Ectodermal cell (in vitro differentiated cells): ENCODE measurements around the gene PTH1R.
"Not testable (repeated sequence)": the region's sequence is repeated elsewhere in the genome, so short reads cannot be mapped to it uniquely, and the experiment has no call there.

Experiments
- H3K27ac ChIP-seq: 2 replicates; pipeline ENCODE4 v1.7.0; 2013; ENCODE audit warnings: mild to moderate bottlenecking, low read depth, low read length; ENCODE audit not compliant: insufficient read depth, poor library complexity, severe bottlenecking
- H3K27me3 ChIP-seq: 2 replicates; pipeline ENCODE4 v1.7.0; 2013; ENCODE audit warnings: mild to moderate bottlenecking, low read length; ENCODE audit not compliant: insufficient read depth, control insufficient read depth, poor library complexity, severe bottlenecking
- H3K36me3 ChIP-seq: one replicate; pipeline ENCODE4 v1.7.0; 2013; ENCODE audit warnings: low read length; ENCODE audit not compliant: control insufficient read depth, insufficient read depth
- H3K4me1 ChIP-seq: one replicate; pipeline ENCODE4 v1.7.0; 2013; ENCODE audit warnings: low read length; ENCODE audit not compliant: control insufficient read depth, insufficient read depth
- H3K4me3 ChIP-seq: 2 replicates; pipeline ENCODE4 v1.7.0; 2013; ENCODE audit warnings: low read depth, low read length, control low read depth; ENCODE audit not compliant: insufficient read depth
- H3K9me3 ChIP-seq: 2 replicates; pipeline ENCODE4 v1.7.0; 2013; ENCODE audit warnings: mild to moderate bottlenecking, low read length, moderate library complexity; ENCODE audit not compliant: control insufficient read depth
- WGBS, 2 experiments: methylation state at CpG; one replicate each; pipeline ENCODE4 v1.1.7; 2013; ENCODE audit warnings: missing lambda C conversion rate in 2 of 2; 5-methylcytosine and 5-hydroxymethylcytosine counted together

Gene PTH1R

DNA sequence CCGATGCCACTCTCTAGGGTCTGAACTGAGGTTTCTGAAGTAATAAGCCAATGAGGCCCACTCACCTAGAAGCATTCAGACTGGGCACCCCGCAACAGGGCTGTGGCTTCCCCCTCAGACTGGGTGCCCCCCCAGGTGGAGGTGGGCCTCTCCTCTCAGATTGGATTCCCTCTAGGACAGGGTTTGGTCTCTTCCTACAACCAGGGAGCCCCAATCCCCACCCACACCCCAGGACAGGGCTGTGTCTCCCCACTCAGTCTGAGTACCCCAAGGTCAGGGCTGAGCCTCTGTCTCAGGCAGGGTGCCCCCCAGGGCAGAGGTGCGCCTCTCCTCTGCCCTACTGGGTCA lies 27.7 kb downstream of the PTH1R start:
- Histone ChIP-seq H3K27ac (no peak overlapping the region), H3K27me3 (no peaks in the 10 kb centered on the region), H3K36me3 (no peaks in the 10 kb centered on the region), H3K4me3 (no peak overlapping the region), H3K4me1 (no peaks in the 10 kb centered on the region), H3K9me3 (no peaks in the 10 kb centered on the region)
- 91 to 93% methylated on average over 3 of the region's 3 CpGs for WGBS, 2 experiments

DNA sequence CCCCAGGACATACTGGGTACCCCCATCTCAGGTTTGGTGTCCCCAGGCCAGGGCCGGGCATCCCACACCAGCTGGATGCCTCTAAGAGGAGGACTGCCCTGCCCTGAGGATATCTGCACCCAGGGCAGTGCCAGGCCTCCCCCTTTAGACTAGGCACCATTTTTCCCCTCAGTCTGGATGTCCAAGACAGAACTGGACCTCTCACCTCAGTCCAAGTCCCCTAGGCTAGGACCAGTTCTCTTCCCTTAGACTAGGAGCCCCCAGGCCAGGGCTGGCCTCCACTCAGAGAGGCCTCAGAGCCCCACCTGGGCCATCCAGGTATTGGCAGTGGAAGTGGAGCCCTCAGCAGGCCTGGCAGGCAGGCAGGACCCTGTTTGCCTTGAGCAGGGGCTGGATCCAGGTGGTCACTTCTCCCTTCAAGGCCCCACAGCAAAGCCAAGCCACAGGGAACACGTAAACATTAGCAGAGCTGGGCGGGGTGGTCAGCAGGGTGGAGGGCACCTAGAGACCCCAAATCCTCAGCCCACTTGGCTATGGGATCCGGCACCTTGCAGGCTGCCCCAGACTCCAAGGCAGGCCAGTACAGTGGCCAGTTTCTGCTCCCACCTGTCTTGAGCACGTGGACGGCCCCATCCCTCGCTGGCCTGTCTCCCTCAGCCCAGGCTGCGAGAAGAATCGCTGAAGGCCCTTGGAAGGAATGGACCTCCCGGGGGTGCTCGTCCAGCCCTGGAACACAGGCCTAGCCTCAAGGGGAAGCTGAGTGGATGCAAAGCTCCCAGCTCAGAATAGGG lies 28.3 kb downstream of the PTH1R start:
- Histone ChIP-seq H3K4me1 (no peaks in the 10 kb centered on the region), H3K27me3 (no peaks in the 10 kb centered on the region), H3K36me3 (no peaks in the 10 kb centered on the region), H3K4me3 (no peak overlapping the region), H3K9me3 (no peaks in the 10 kb centered on the region), H3K27ac (no peak overlapping the region)
- 87 to 88% methylated on average over 11 of the region's 11 CpGs for WGBS, 2 experiments

DNA sequence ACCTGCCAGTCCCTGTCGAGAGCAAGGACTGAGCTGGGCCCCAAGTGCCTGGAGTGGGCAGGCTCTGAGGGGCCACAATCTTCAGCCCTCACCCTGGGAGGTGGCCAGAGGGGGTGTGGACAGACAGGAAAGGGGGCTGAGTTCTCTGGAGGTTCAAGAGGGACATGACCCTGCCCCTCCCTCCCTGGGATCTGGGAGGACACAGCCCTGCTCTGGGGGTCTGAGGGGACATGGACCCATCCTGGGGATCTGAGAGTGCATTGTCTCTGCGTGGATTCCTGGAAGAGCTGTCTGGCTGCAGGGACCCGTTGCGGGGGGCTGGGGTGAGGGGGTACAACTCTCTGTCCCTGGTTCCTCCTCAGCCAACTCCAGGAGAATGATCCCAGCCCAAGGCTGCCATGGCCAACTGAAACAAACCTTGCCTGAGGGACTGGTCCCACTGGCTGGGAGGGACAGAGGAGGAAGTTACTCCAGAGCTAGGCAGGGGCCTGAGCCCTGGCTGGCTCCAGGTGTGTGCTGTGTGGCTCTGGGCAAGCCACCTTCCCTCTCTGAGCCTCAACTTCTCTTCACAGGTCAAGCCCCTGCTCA lies 29.0 kb downstream of the PTH1R start:
- Histone ChIP-seq H3K27ac (no peak overlapping the region), H3K36me3 (no peaks in the 10 kb centered on the region), H3K9me3 (no peaks in the 10 kb centered on the region), H3K4me3 (no peak overlapping the region), H3K27me3 (no peaks in the 10 kb centered on the region), H3K4me1 (no peaks in the 10 kb centered on the region)
- 81 to 93% methylated on average over 4 of the region's 4 CpGs for WGBS, 2 experiments

DNA sequence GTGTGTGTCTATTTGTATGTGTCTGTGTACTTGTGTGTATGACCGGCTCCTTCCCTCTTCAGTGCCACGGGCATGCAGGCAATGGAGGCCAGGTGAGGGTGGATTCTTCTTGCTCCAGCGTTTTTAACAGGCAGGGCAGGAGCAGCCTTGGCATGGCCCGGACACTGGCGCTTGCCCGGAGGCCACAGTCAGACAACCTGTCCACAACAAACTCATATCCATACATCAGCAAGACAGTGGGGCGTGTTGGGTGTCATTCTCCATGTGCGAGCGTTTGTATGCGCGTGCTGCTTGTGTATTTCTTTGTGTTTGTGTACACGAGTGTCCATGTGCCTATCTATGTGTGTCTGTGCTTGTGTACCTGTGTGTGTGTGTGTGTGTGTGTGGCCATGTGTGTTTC lies 29.8 kb downstream of the PTH1R start:
- Histone ChIP-seq H3K9me3 (no peaks in the 10 kb centered on the region), H3K4me3 (no peak overlapping the region), H3K27ac (no peak overlapping the region), H3K36me3 (no peaks in the 10 kb centered on the region), H3K27me3 (no peaks in the 10 kb centered on the region), H3K4me1 (no peaks in the 10 kb centered on the region)
- WGBS, 2 experiments: 86 to 92% methylated on average over 12 of the region's 12 CpGs

DNA sequence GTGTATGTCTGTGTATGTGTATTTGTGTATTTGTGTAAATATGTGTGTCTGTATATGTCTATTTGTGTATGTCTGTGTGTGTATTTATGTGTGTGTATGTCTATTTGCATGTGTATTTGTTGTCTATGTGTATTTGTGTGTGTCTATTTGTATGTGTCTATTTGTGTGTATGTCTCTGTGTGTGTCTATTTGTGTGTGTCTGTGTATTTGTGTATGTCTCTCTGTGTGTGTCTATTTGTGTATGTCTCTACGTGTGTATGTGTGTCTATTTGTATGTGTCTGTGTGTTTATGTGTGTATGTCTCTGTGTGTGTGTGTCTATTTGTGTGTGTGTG lies 30.4 kb downstream of the PTH1R start:
- H3K27ac ChIP-seq: no peak overlapping the region
- H3K9me3 ChIP-seq: no peaks in the 10 kb centered on the region
- no peaks in the 10 kb centered on the region for H3K36me3 ChIP-seq
- no peaks in the 10 kb centered on the region for H3K27me3 ChIP-seq
- no peak overlapping the region for H3K4me3 ChIP-seq
- WGBS, 2 experiments: 59 to 86% methylated on average over 1 of the region's 1 CpG
- no peaks in the 10 kb centered on the region for H3K4me1 ChIP-seq

DNA sequence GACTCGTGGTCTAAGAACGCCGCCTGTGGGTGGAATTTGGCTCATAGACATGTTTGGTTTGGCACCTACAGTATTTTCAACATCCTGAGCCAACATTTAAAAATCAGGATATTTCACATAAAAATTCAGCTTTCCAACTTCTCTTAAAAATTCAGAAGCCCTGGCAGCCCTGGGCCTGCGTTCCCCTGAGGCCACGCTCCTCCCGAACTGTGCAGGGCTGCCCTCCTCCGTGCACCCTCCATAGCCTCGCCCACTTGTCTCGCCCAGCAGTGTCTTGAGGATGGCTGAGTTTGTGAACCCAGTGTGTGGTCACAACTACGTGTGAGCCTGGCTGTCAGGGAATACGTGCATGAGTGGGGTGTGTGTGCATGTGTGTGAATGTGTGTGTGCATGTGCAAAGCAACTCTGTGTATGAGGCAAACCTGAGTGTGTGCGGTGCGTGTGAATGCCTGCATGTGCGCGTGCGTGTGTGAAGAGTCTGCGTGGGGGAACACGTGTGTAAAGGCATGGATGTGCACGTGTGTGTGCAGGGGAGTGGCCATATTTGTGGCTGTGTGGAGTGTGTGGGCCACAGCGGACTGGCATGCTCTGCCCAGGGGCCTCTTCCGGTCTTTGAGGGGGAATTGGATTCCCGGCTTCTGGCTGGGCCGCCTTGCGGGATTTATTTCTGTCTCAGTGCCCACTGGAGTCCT lies 30.9 kb downstream of the PTH1R start:
- WGBS, 2 experiments: 92 to 93% methylated on average over 24 of the region's 24 CpGs
- H3K36me3 ChIP-seq: no peaks in the 10 kb centered on the region
- no peaks in the 10 kb centered on the region for H3K4me1 ChIP-seq
- no peak overlapping the region for H3K27ac ChIP-seq
- H3K9me3 ChIP-seq: no peaks in the 10 kb centered on the region
- H3K27me3 ChIP-seq: no peaks in the 10 kb centered on the region
- no peak overlapping the region for H3K4me3 ChIP-seq

DNA sequence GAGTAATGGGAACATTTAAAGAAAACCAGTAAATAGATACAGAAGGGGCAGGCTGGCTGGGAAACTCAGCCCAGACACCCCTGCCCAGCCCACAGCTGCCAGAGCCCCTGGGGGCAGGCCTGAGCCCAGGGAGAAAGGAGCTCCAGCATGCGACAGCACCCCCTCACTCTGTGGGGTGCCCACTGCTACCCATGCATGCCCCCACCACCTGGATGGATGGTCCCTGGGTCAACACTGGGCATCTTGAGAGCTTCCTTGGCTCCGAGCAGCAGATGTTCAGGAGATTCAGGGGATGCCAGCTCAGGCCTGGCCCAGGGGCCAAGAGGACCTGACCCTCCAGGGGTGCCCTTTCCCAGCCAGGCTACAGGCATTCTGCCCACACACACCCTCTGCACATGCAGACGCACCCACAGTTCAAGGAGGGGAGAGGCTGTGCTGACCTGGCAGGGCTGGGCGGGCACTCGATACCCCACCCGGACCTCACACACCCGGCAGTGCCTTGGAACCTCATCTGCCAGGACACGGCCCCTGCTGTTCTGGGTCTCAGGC lies 31.5 kb downstream of the PTH1R start:
- Histone ChIP-seq H3K27me3 (no peaks in the 10 kb centered on the region), H3K9me3 (no peaks in the 10 kb centered on the region), H3K4me3 (no peak overlapping the region), H3K36me3 (no peaks in the 10 kb centered on the region), H3K4me1 (no peaks in the 10 kb centered on the region), H3K27ac (no peak overlapping the region)
- WGBS, 2 experiments: 85 to 88% methylated on average over 8 of the region's 8 CpGs

DNA sequence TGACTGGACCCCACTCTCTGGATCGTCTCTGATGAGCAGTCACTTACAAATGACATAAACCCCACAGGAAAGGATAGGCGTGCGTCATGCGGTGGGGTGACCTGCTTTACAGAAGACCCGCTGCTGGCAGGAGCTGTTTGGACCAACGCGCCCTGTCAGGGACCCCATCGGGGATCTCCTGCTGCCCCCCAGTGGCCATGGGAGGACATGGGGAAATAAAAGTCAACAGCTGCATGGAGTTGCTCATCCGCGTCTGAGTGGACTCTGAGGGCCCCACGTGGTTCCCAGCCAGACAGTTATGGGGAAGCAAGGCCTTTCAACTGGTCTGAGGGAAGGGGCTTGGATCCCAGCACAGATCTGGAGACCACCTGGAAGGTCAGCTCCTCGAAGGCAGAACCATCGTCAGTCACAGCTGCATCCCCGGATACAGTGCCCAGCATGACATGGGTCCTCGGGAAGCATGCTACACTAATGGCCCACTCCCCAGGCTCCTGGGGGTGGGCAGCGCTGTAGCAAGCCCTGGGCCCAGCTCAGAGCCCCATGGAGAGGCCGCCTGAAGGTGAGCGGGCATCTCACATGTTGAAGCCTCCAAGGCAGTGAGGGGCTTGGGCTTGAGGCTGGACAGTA lies 32.1 kb downstream of the PTH1R start:
- H3K27ac ChIP-seq: no peak overlapping the region
- WGBS, 2 experiments: 31 to 32% methylated on average over 18 of the region's 18 CpGs
- H3K4me3 ChIP-seq: no peak overlapping the region
- no peaks in the 10 kb centered on the region for H3K36me3 ChIP-seq
- H3K9me3 ChIP-seq: no peaks in the 10 kb centered on the region
- H3K27me3 ChIP-seq: no peaks in the 10 kb centered on the region
- no peaks in the 10 kb centered on the region for H3K4me1 ChIP-seq

DNA sequence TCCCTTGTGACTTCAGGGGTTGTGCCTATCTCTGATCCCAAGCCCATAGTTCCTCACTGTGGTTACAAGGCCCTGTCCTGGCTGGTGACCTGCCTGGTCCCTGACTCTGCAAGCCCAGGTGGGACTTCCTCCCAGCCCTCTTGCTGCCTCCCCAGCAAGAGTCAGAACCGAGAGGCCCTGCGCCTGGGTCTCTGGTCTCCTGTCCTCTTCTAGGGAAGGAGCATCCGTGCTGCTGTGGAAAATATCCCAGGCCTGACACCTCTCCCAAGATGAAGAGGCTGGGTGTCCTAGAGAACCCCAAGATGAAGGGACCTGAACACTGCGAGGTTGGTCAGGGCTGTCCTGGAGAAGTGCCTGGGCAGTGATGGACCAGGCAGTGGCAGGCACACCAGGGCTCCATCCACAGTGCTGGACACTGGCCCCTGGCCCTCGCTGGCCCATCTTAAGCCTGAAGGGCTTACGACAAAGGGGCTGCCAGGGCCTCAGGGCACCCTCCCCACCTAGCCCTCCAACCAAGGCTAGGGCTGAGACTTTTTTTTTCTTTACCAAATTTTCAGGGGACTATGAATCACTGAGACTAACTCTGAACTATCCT lies 32.7 kb downstream of the PTH1R start:
- Histone ChIP-seq H3K36me3 (no peaks in the 10 kb centered on the region), H3K4me3 (no peak overlapping the region), H3K4me1 (no peaks in the 10 kb centered on the region), H3K27ac (no peak overlapping the region), H3K9me3 (no peaks in the 10 kb centered on the region), H3K27me3 (no peaks in the 10 kb centered on the region)
- 87 to 88% methylated on average over 6 of the region's 6 CpGs for WGBS, 2 experiments

DNA sequence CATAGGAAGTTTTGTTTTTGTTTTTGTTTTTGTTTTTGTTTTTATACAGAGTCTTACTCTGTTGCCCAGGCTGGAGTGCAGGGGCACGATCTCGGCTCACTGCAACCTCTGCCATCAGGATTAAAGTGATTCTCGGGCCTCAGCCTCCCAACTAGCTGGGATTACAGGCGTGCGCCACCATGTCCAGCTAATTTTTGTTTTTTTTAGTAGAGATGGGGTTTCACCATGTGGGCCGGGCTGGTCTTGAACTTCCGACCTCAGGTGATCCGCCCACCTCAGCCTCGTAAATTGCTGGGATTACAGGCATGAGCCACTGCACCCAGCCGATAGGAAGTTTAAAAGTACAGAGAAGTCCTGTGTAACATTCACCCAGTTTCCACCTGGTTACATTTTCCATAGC lies 33.4 kb downstream of the PTH1R start:
- not testable (repeated sequence) for H3K4me1 ChIP-seq, H3K27me3 ChIP-seq, H3K9me3 ChIP-seq, H3K27ac ChIP-seq, H3K36me3 ChIP-seq, H3K4me3 ChIP-seq
- WGBS, 2 experiments: 89 to 94% methylated on average over 10 of the region's 10 CpGs
